Keratinocyte (primary cell): ENCODE results near the gene TAP1. TPM values are rescaled to one million over a fixed set of nuclear protein-coding genes. Genes with fewer than 3 reads are reported as not detected.
A peak's percentile ranks its signal among the peaks of the same experiment; 100 is the strongest.
"Not testable (repeated sequence)": the region's sequence is repeated elsewhere in the genome, so short reads cannot be mapped to it uniquely, and the experiment has no call there.

Source experiments
- DNase-seq: peaks from one replicate; pipeline ENCODE4 v3.0.0-alpha.2; 2011; ENCODE audit warnings: low read depth, missing footprints, low spot score
- FAIRE-seq: peaks from 2 replicates; lab custom pipeline; 2011; peaks lifted over from hg19 to GRCh38; lab: Jason Lieb, UNC
- H2AFZ ChIP-seq: 2 replicates; pipeline ENCODE4 v1.6.0; 2012; ENCODE audit warnings: low read length, control low read depth, inconsistent platforms; ENCODE audit not compliant: control insufficient read depth
- H3K27ac ChIP-seq: 2 replicates; pipeline ENCODE4 v1.5.1; 2011; ENCODE audit warnings: low read length; ENCODE audit not compliant: control insufficient read depth, insufficient read depth
- H3K27me3 ChIP-seq: 3 replicates; pipeline ENCODE4 v1.6.0; 2011; ENCODE audit warnings: low read length; ENCODE audit not compliant: control insufficient read depth, insufficient read depth; ENCODE audit errors: extremely low read depth
- H3K36me3 ChIP-seq, 2 experiments: 2 replicates in 1 of 2; 3 replicates in 1 of 2; pipeline ENCODE4 v1.5.1; 2011; ENCODE audit warnings: low read length in 2 of 2, mild to moderate bottlenecking in 1 of 2; ENCODE audit not compliant: control insufficient read depth in 2 of 2, insufficient read depth in 2 of 2; ENCODE audit errors: extremely low read depth in 1 of 2
- H3K4me1 ChIP-seq: 3 replicates; pipeline ENCODE4 v1.5.1; 2011; ENCODE audit warnings: low read length; ENCODE audit not compliant: control insufficient read depth, insufficient read depth; ENCODE audit errors: extremely low read depth
- H3K4me2 ChIP-seq: 3 replicates; pipeline ENCODE4 v1.6.0; 2011; ENCODE audit warnings: low read depth, low read length; ENCODE audit not compliant: control insufficient read depth, insufficient read depth; ENCODE audit errors: extremely low read depth
- H3K4me3 ChIP-seq, 3 experiments: fragments of 200-600 bp in 1 of 3; sonication (generic) in 1 of 3; 2 replicates in 2 of 3; 3 replicates in 1 of 3; pipeline ENCODE4 v1.5.1; 2011 to 2016; ENCODE audit warnings: low read length in 3 of 3, mild to moderate bottlenecking in 3 of 3, control low read depth in 2 of 3, inconsistent platforms in 1 of 3, low read depth in 1 of 3, mixed read lengths in 1 of 3, mixed run types in 1 of 3, moderate library complexity in 1 of 3; ENCODE audit not compliant: control insufficient read depth in 2 of 3, insufficient read depth in 2 of 3; ENCODE audit errors: extremely low read depth in 1 of 3
- H3K79me2 ChIP-seq: 2 replicates; pipeline ENCODE4 v1.6.0; 2012; ENCODE audit warnings: low read length; ENCODE audit not compliant: control insufficient read depth, insufficient read depth
- H3K9ac ChIP-seq: 3 replicates; pipeline ENCODE4 v1.6.0; 2011; ENCODE audit warnings: low read length; ENCODE audit not compliant: control insufficient read depth, insufficient read depth; ENCODE audit errors: extremely low read depth
- H3K9me1 ChIP-seq: 3 replicates; pipeline ENCODE4 v1.6.0; 2011; ENCODE audit warnings: low read length; ENCODE audit not compliant: control insufficient read depth, insufficient read depth; ENCODE audit errors: extremely low read depth
- H3K9me3 ChIP-seq: 2 replicates; pipeline ENCODE4 v1.5.1; 2012; ENCODE audit warnings: low read depth, low read length; ENCODE audit not compliant: control insufficient read depth
- H4K20me1 ChIP-seq: 3 replicates; pipeline ENCODE4 v1.6.0; 2011; ENCODE audit warnings: low read length; ENCODE audit not compliant: control insufficient read depth, insufficient read depth; ENCODE audit errors: extremely low read depth
- CTCF ChIP-seq, 3 experiments: IDR thresholded peaks in 1 of 3; conservative IDR thresholded peaks in 1 of 3; optimal IDR thresholded peaks in 1 of 3; 2 replicates in 2 of 3; 3 replicates in 1 of 3; pipeline versions ENCODE3 to v1.5.1; 2011; ENCODE audit warnings: low read length in 3 of 3, mild to moderate bottlenecking in 3 of 3, moderate library complexity in 2 of 3, control low read depth in 1 of 3, inconsistent platforms in 1 of 3; ENCODE audit not compliant: insufficient read depth in 2 of 3; ENCODE audit errors: extremely low read depth in 1 of 3
- EZH2 ChIP-seq: IDR thresholded peaks from one replicate; pipeline ENCODE4 v1.6.1; 2012; ENCODE audit warnings: inconsistent platforms, mild to moderate bottlenecking, low read length, moderate library complexity
- dilution Hi-C: fragments of 300-500 bp; cut with MboI; formaldehyde crosslinking; loops from one replicate; pipeline ENCODE4 v1.7.0; 2020; ENCODE audit warnings: low sequenced_read_pairs; ENCODE audit not compliant: extremely low pct_ligation_motif_present
- polyA plus RNA-seq, 5 experiments: library from polyadenylated mRNA; depleted of rRNA in 3 of 5; stranded (reverse) in 3 of 5; stranded (forward) in 1 of 5; unstranded in 1 of 5; fragments of >200 nt; gene quantifications; 1 replicate in 1 of 5; 2 replicates in 3 of 5; 3 replicates in 1 of 5; pipeline versions ENCODE4 v1.2.1 to v1.2.3, GENCODE V29; 2011 to 2012; ENCODE audit warnings: missing spikeins in 2 of 5, low read depth in 1 of 5, low replicate concordance in 1 of 5

Gene TAP1
- polyA plus RNA-seq, 1 donor (not counting 4 experiments of a cell fraction or from before 2014, with no cell fraction given): 56.1 TPM

- TF ChIP-seq CTCF (optimal IDR thresholded peaks at IDR 0.05 in 1 of 3, IDR thresholded peaks at IDR 0.05 in 1 of 3, conservative IDR thresholded peaks at IDR 0.05 in 1 of 3; ENCODE audit: extremely low read depth in 1 of 3, insufficient read depth in 2 of 3, low read length in 3 of 3) (no peak), EZH2 (no peak)
- Histone ChIP-seq H3K27me3 (no peaks in the 10 kb centered on the region), H2AFZ (no peak overlapping the region), H3K4me1 (peaks cover 10% of the 10 kb centered on the region), H3K36me3 (no peaks in the 10 kb centered on the region), H3K27ac (peak overlapping the region; percentile 65), H3K4me2 (no peak overlapping the region), H3K9me3 (no peaks in the 10 kb centered on the region), H3K79me2 (no peaks in the 10 kb centered on the region), H3K9ac (no peak overlapping the region), H3K9me1 (no peaks in the 10 kb centered on the region), H3K4me3 (no peak overlapping the region), H4K20me1 (no peaks in the 10 kb centered on the region)
- no peak for DNase-seq
- dilution Hi-C loops: no loop called here
- peak; percentile 62 for FAIRE-seq
These were observed 29.4 kb upstream of the TAP1 start for GRCh38 chr6:32882879-32883250.

GRCh38 chr6:32880962-32881361 is 27.5 kb upstream of the TAP1 start:
- H3K9ac ChIP-seq, H3K9me1 ChIP-seq, FAIRE-seq, H3K27me3 ChIP-seq, H3K4me2 ChIP-seq, H2AFZ ChIP-seq, H4K20me1 ChIP-seq, H3K79me2 ChIP-seq, H3K36me3 ChIP-seq, DNase-seq, H3K4me3 ChIP-seq, dilution Hi-C loops, H3K9me3 ChIP-seq, H3K27ac ChIP-seq: not testable (repeated sequence)
- H3K4me1 ChIP-seq: peaks cover 10% of the 10 kb centered on the region

- Histone ChIP-seq H3K79me2 (no peaks in the 10 kb centered on the region), H3K27ac (no peak overlapping the region), H2AFZ (no peak overlapping the region), H3K4me2 (no peak overlapping the region), H3K9me1 (no peaks in the 10 kb centered on the region), H3K9me3 (no peaks in the 10 kb centered on the region), H3K4me1 (peaks cover 10% of the 10 kb centered on the region), H3K27me3 (no peaks in the 10 kb centered on the region), H4K20me1 (no peaks in the 10 kb centered on the region), H3K4me3 (no peak overlapping the region), H3K9ac (no peak overlapping the region), H3K36me3 (no peaks in the 10 kb centered on the region)
- TF ChIP-seq CTCF (optimal IDR thresholded peaks at IDR 0.05 in 1 of 3, IDR thresholded peaks at IDR 0.05 in 1 of 3, conservative IDR thresholded peaks at IDR 0.05 in 1 of 3; ENCODE audit: extremely low read depth in 1 of 3, insufficient read depth in 2 of 3, low read length in 3 of 3) (no peak), EZH2 (no peak)
- dilution Hi-C loops: no loop called here
- DNase-seq (no peak), FAIRE-seq (no peak)
These were observed 26.2 kb upstream of the TAP1 start for GRCh38 chr6:32879691-32880090.
